ENCODE measurements around the gene SV2C.

The SV2C gene

DNA sequence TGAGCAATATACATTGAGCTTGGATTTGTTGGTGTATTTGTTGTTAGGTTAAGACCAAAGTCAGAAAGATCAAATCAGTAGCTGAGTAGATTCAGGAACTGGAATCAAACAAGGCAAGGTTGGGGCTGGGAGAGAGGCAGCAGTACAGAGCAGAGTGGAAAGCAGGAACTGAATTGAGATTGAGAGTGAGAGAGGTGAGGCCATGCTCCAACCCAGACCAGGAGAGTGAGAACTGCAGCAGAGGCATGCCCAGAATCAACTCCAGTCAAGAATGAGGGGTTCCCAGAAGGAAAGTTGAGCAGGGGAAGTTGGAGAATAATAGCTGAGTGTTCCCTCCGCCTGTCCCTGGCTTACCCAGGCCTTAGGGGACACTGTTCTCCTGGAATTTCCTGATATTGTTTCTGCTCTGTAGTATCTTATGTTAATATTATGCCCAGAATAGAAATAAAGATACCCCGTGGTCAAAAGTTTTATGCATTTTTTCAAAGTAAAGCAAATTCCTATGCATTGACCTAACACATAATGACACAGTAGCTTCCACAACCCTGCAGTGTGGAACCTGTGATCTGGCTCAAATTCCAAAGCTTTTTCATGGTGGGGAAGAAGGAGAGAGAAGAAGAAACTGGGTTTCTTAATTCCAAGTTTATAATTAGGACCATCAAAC, 82.7 kb downstream of the SV2C start:
- no peak for DNase-seq

DNA sequence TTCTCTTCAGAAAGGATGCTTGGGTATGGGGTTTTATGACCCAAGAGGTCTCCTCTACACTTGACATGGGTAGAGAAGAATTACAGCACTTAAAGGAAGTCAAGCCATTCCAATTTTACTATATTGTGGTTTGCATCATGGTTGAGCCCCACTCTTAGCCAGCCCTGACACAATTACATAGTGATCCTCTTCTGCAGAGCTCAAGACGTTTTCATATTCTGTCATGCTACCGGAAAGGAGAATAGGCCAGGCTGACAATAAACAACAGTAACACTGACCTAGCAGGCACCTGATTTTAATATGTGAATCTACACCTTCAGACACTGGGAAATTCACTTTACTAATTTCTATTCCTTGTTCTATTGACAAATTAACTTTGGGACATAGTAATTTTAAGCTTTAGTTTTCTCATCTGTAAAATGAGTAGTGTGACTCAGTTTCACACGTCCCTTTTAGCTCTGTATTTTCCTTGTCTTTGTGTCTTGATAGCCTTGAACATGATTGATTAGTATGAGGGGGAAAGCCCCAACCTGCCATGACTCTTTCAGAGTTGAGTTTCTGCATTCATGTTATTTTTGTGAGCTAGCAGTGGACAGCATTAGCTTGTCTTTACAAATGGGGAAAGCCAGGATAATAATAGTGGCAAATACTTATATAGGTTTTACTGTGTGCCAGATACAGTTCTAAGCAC, 83.8 kb downstream of the SV2C start:
- DNase-seq, result no peak

GRCh38 chr5:76169146-76169905, 86.1 kb downstream of the SV2C start:
- no peak for DNase-seq

DNA sequence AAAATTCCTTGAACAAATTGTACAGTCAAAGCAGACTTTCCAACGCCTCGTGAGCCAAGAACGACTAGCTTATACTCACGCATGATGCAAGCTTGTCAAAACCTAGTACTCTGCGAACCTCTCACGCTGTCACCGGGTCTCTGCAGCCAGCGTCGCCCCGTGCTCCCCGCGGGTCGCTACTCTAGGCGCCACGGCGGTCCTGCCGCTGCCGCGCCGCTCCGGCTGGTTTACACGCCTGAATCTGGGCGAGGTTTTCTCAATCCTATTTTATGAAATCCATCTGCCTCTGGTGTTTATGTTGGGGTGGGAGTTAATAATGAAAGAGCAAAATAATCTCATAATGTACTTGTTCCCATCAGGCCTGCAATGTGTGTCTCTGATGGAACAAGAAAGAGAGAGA, 90.9 kb downstream of the SV2C start:
- no peak for DNase-seq

DNA sequence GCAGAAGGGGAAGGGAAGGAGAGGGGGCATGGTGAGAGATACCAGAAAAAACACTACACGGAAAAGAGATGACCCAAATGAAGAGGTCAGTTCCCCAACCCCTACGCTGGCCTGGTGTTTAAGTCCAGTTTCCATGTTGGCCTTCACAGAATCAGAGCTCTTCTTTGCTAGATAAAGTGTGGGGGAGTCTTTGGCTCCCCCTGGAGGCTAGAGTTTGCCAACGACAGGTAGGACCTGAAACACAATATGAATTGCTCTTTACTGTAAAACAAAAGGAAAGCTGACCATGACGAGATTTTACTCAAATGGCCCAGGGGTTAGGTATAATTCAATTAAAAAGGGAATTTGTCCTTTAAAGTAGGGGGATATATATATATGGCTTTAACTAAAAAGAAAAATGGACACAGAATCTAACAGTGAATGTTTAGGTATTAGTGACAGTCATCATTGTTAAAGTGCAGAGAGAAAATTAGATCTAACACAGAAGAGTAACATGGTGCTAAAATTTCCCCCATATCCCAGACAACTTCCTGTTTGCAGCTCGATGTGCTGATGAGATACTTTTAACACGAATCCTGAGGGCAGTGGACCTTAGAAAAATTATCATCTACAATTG, 92.0 kb downstream of the SV2C start:
- DNase-seq, result peak; percentile 67

- DNase-seq, result peak; percentile 27
Observed at GRCh38 chr5:76175821-76176403, 92.7 kb downstream of the SV2C start.

DNA sequence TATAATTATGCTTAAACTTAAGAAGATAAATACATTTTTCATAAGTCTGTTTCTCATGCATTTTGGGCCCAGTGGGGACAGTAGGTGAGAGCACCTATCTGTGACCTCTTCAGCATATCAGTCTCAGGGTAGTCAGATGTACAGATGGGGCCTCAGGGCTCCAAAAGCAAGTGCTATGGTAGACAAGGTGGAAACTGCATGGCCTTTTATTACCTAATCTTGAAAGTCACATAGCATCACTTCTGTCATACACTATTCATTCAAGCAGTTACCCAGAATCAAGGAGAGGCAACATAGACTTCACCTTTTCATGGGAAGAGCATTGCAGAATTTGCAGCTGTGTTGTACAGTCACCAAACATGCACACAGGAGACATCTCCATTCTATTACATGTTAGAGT, 94.8 kb downstream of the SV2C start:
- DNase-seq, result no peak

DNA sequence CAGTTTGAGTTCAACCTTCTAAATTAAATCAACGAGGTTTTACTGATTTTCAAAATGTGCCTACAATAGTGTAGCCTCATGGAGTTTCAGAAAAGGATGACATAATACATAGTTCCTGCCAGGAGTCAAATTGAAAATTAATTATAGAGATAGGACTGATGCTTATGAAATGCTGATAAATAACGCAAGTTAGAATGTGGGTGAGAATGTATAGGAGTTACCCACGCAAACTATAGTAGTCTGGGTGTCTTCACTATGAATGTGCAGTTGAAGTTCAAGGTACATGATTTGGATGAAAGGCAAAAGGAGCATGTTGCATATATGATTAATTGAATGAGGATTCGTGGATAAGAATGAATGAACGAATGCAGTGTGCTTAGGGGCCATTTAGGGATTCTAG, 95.7 kb downstream of the SV2C start:
- DNase-seq, result no peak

DNA sequence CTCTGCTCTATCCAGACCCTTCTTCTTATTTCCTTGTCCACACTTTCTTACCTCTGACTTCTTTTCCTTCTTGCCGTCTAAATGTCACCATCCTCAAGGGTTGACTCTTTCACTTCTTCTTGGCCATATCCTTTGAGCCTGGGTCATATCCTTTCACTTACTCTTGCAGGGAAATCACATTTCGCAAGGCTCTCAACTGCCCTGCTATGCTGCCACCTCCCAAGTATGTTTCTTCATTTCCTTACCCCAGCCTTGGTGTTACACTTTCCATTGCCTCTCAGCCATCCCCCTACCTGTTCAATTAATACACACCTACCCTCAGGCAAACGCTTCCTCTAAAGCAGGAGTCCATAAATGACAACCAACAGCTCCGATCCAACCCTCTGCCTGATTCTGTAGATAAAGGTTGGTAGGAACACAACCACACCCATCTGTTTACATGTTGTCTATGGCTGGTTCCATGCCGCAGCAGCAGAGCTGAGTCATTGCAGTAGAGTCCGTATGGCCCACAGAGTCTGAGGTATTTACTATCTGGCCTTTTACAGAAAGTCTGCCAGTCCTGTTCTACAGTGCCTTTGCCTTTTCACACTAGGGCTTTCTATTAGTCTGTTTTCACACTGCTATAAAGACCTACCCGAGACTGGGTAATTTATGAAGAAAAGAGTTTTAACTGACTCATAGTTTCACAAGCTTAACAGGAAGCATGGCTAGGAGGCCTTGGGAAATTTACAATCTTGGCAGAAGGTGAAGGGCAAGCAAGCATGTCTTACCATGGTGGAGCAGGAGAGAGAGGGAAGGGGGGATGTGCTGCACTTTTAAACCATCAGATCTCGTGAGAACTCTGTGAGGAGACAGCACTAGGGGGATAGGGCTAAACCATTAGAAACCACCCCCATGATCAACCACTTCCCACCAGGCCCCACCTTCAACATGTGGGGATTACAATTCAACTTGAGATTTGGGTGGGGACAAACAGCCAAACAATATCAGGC, 97.9 kb downstream of the SV2C start:
- no peak for DNase-seq

DNA sequence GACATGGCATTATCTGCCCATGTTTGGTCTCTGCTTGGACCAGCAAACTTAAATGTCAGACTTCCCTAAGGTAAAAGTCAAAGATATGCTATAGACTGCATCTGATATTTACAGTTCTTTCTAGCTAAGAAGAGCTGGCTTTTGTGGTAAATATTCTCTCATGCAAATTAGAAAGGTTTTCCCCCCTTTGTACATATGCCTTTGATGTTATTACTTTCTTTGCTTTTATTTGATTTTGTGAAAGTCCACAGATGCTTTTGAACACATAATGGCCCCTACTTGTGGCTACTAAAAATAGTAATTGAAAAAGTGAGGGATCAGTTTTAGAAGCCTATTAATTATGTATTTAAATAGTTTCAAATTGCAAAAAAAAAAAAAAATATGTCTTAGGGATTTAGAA, 104.2 kb downstream of the SV2C start:
- DNase-seq, result no peak

DNA sequence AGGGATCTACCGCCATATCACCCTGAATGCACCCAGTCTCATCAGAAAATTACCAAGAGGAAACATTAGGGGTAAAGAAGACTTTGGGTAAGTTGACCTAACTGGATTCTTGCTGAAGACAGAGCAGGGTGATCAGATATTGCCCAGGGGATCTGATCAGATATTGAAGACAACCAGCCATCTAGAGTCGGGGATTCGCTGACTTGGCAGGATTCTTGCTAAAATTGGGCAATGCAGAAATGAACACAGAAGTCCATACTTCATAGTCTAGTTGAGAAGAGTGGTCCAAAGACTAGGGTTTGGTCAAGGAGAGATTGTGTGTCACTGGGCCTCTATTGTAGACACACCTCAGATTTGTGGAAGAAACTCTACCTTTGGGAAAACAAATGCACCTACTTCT, 107.2 kb downstream of the SV2C start:
- DNase-seq, result no peak

DNA sequence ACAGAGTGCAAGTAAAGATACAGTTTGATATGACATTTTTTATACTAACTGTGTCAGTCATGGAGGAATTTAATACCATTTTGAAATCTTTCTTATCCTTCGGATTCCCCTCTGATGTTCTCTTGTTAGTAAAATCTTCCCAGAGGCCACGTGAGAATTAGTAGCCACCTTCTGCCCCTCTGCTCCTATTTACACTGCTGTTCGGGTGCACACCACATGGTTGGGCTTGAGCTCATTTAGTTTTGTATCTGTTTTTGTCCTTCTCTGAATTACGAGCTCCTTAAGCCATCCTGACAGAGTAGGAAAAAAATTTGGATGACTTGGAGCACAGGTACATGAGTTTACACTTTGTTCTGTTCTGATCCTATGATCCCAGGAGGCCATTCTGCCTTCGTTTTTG, 109.7 kb downstream of the SV2C start:
- no peak for DNase-seq

GRCh38 chr5:76193635-76194034, 110.5 kb downstream of the SV2C start:
- DNase-seq, result no peak

DNA sequence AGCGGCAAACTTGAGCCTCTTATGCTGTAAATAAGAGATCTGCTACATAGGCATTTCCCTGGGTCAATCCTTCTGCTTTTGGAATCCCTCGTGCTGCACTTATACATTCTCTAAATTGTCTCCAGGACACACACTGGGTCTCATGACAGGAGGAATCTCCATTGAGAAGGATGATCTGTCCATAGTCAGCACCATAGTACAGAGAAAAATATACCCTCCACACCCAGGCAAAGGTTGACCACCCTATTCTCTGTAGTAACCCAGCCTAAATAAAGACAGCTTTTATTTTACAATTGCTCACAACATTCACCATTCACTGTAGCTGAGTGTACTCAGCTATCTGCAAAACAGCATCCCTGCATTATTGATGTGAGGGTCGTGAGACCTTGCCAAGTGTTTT, 111.2 kb downstream of the SV2C start:
- no peak for DNase-seq

- no peak for DNase-seq
Observed at GRCh38 chr5:76196457-76196856, 113.3 kb downstream of the SV2C start.

- no peak for DNase-seq
Observed at GRCh38 chr5:76196886-76197489, 113.8 kb downstream of the SV2C start.

DNA sequence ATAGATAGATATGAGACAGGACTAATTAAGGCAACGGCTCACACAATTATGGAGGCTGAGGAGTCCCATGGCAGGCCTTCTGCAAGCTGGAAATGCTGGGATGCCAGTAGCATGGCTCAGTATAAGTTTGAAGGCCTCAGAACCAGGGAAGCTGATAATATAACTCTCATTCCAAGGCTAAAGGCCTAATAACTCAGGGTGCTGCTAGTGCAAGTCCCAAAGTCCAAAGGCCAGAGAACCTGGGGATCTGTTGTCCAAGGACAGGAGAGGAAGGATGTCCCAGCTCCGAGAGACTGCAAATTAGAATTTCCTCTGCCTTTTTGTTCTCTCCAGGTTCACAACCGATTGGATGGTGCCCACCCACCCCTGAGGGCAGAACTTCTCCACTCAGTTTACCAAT, 114.5 kb downstream of the SV2C start:
- no peak for DNase-seq

GRCh38 chr5:76199336-76200318, 116.4 kb downstream of the SV2C start:
- DNase-seq, result no peak

DNA sequence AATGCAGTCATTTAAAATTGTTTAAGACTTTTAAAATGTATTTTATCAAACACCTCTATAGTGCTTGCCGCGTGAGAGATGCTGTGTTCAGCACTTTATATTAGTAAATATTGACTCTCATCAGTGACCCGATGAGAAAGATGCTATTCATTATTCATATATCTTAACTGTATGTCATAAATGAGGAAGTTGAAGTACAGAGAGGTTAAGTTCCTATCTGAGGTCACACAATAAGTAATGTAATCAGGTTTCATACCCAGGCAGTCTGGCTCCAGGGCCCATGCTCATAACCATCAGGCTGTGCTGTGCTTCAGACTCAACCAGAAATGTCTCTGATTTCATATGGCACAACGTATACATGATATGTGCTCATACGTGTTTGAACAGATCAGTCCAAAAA, 119.0 kb downstream of the SV2C start:
- no peak for DNase-seq

DNA sequence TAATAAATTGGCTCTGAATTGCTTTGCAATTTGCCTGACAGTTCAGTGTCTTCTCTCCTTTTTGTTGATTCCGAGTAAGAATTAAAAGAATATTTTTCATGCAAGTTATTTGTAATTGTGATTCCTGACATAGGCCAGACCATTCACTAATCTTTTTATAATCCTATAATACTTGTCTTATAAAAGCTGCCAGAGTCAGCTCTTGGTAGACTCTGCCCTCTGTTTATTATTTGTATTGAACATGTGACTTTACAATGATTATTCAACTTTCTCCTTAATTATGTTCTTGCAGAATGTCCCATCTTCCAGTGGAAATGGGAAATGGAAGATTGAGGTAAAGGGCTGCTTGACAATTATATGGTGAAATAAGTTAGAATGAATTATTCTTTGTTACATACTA, 121.0 kb downstream of the SV2C start:
- DNase-seq, result no peak
